Common myeloid progenitor, CD34-positive (primary cell): Measurements from ENCODE around the gene SYNRG.

ENCODE experiments used
- CTCF ChIA-PET: fragments of 350-600 bp; sonication (Branson Sonifier 250); formaldehyde crosslinking; loops from one replicate; lab custom pipeline; 2021; ENCODE audit warnings: antibody characterized with exemption; lab: Charles Lee
- POLR2A ChIA-PET: fragments of 350-600 bp; sonication (Branson Sonifier 250); formaldehyde crosslinking; loops from one replicate; lab custom pipeline; 2021; ENCODE audit warnings: antibody characterized with exemption; lab: Charles Lee
- DNase-seq, 3 donors: peaks; one replicate each; pipeline versions ENCODE4 v3.0.0 to v3.0.0-alpha.2; 2013
- H3K27ac ChIP-seq, 2 experiments: 1 replicate in 1 of 2; 2 replicates in 1 of 2; pipeline ENCODE4 v1.7.0; 2013; ENCODE audit warnings: inconsistent platforms in 2 of 2, low read length in 2 of 2, mild to moderate bottlenecking in 2 of 2, low read depth in 1 of 2, moderate library complexity in 1 of 2; ENCODE audit not compliant: severe bottlenecking in 2 of 2, insufficient read depth in 1 of 2, poor library complexity in 1 of 2
- H3K27me3 ChIP-seq, 5 experiments: replicated peaks in 2 of 5; 1 replicate in 3 of 5; 2 replicates in 2 of 5; pipeline versions ENCODE4 v1.6.1 to v1.7.0; 2013; ENCODE audit warnings: low read length in 4 of 5, mild to moderate bottlenecking in 2 of 5, moderate library complexity in 2 of 5, inconsistent platforms in 1 of 5; ENCODE audit not compliant: insufficient read depth in 5 of 5, control insufficient read depth in 4 of 5
- H3K36me3 ChIP-seq, 4 experiments: 1 replicate in 2 of 4; 2 replicates in 2 of 4; pipeline versions ENCODE4 v1.6.1 to v1.7.0; 2013; ENCODE audit warnings: low read length in 3 of 4, control low read depth in 1 of 4, mild to moderate bottlenecking in 1 of 4; ENCODE audit not compliant: control insufficient read depth in 4 of 4, insufficient read depth in 4 of 4
- H3K4me1 ChIP-seq, 4 experiments: 1 replicate in 3 of 4; 2 replicates in 1 of 4; pipeline versions ENCODE4 v1.6.1 to v1.7.1; 2013; ENCODE audit warnings: low read length in 3 of 4, mild to moderate bottlenecking in 3 of 4, control low read depth in 1 of 4, inconsistent platforms in 1 of 4, moderate library complexity in 1 of 4; ENCODE audit not compliant: control insufficient read depth in 4 of 4, insufficient read depth in 4 of 4; ENCODE audit errors: control extremely low read depth in 1 of 4
- H3K4me3 ChIP-seq, 7 experiments: 1 replicate in 4 of 7; 2 replicates in 3 of 7; pipeline versions ENCODE4 v1.5.1 to v1.7.0; 2013; ENCODE audit warnings: mild to moderate bottlenecking in 7 of 7, low read length in 6 of 7, moderate library complexity in 6 of 7, inconsistent platforms in 2 of 7, low read depth in 2 of 7, control low read depth in 1 of 7; ENCODE audit not compliant: insufficient read depth in 4 of 7, control insufficient read depth in 1 of 7; ENCODE audit errors: extremely low read depth in 1 of 7
- H3K9me3 ChIP-seq, 5 experiments: 1 replicate in 4 of 5; 2 replicates in 1 of 5; pipeline versions ENCODE4 v1.6.1 to v1.7.1; 2013; ENCODE audit warnings: low read length in 4 of 5, mild to moderate bottlenecking in 2 of 5, inconsistent platforms in 1 of 5, low read depth in 1 of 5, moderate library complexity in 1 of 5; ENCODE audit not compliant: control insufficient read depth in 4 of 5, insufficient read depth in 2 of 5; ENCODE audit errors: control extremely low read depth in 1 of 5
- WGBS: methylation state at CpG from one replicate; pipeline ENCODE4 v1.1.5; 2013; ENCODE audit not compliant: insufficient coverage; 5-methylcytosine and 5-hydroxymethylcytosine counted together

SYNRG gene

DNA sequence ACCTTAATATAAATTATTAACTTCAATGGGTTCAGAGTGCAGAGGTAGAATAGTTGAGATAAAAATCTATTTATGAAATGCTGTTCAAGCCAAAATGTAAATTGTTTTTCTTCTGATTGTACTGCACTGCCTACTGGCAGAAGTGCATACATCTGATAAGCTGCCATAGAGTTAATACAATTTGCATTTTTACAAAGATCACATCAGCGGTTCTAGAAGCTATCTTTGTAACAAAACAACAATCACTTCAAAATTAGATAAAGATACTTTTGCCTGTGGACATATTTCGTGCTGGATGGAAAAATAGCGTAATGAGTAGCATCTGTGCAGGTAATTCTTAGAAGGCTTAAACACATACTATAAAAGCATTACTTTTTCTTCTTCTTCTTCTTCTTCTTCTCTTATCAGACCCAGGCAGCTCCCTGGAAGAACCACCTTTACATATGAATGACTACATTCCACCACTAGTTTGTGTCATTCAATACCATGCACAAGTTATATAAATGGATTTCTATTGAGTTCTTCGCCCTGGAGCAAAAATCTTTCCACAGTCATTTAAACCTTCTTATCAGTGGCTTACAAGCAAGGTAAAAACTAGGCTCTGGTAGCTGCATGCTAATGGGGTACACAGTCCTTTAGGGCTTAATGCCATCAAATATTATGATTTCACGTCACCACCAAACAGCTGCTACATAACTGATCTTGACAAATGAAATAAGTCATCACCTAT lies 47.0 kb downstream of the SYNRG start:
- Histone ChIP-seq H3K27ac (no peak overlapping the region), H3K4me3 (no peak overlapping the region)
- no CpG with 5 or more reads among the region's 5 CpGs for WGBS

GRCh38 chr17:37558299-37558698 lies 50.9 kb downstream of the SYNRG start:
- CTCF ChIA-PET, result no interaction called here
- H3K36me3 ChIP-seq, result peaks cover 11 to 53% (median 29%) of the 10 kb centered on the region in 4 experiments
- no peaks in the 10 kb centered on the region for H3K9me3 ChIP-seq
- no peak for DNase-seq
- H3K27me3 ChIP-seq, result no peaks in the 10 kb centered on the region
- H3K27ac ChIP-seq, result no peak overlapping the region
- WGBS, result no CpG with 5 or more reads among the region's 2 CpGs
- H3K4me3 ChIP-seq, result no peak overlapping the region
- POLR2A ChIA-PET, result no interaction called here
- peaks cover 0 to 7% (median 6%) of the 10 kb centered on the region in 4 experiments for H3K4me1 ChIP-seq

More for the DNA sequence above, 47.0 kb downstream of the SYNRG start:
- ChIA-PET CTCF (no interaction called here), POLR2A (no interaction called here)
- no peaks in the 10 kb centered on the region for H3K4me1 ChIP-seq
- H3K9me3 ChIP-seq, result no peaks in the 10 kb centered on the region
- H3K36me3 ChIP-seq, result peaks cover 19 to 66% (median 40%) of the 10 kb centered on the region in 4 experiments
- no peak for DNase-seq
- no peaks in the 10 kb centered on the region for H3K27me3 ChIP-seq

DNA sequence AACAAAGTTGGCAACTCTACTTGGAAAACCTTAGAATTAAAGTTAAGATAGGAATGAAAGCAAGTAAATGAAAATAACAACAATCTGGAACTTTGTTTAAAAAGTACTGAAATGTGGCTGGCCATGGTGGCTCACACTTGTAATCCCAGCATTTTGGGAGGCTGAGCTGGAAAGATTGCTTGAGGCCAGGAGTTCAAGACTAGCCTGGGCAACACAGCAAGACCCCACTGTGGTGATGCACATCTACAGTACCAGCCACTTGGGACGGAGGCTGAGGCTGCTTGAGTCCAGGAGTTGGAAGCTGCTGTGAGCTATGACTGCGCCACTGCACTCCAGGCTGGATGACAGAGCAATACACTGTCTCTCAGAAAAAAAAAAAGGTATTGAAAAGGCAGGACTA lies 51.7 kb downstream of the SYNRG start:
- Histone ChIP-seq H3K36me3 (peaks cover 15 to 61% (median 34%) of the 10 kb centered on the region in 4 experiments), H3K27ac (no peak overlapping the region), H3K9me3 (no peaks in the 10 kb centered on the region), H3K27me3 (no peaks in the 10 kb centered on the region), H3K4me1 (peaks cover 0 to 11% (median 7%) of the 10 kb centered on the region in 4 experiments), H3K4me3 (no peak overlapping the region)
- no peak for DNase-seq
- WGBS, result 95% methylated on average over 2 of the region's 2 CpGs
- CTCF ChIA-PET, result no interaction called here
- POLR2A ChIA-PET, result no interaction called here

DNA sequence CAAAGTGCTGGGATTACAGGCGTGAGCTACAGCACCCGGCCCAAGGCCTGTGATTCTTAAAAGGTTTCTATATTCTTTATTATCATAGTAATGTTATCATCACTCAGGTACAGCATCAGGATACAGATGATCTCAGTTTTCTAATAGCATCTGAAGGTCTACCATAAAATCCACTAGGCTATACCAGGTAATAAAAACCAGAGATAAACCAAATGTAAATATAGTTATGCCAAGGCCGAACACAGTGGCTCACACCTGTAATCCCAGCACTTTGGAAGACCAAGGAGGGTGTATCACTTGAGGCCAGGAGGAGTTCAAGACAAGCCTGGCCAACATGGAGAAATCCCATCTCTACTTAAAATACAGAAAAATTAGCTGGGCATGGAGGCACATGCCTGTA lies 53.8 kb downstream of the SYNRG start:
- H3K27ac ChIP-seq, result no peak overlapping the region
- H3K4me3 ChIP-seq, result no peak overlapping the region
- no peaks in the 10 kb centered on the region for H3K9me3 ChIP-seq
- H3K27me3 ChIP-seq, result no peaks in the 10 kb centered on the region
- WGBS, result no CpG with 5 or more reads among the region's 3 CpGs
- no peak for DNase-seq
- ChIA-PET POLR2A (interaction anchor here (0.6 kb wide), 1 partner anchor 10 kb away, joined by 5 read pairs; no protein-coding TSS in a partner anchor), CTCF (interaction anchor here (0.6 to 0.9 kb wide), 2 partner anchors 10 to 28 kb away, joined by 3 read pairs; no protein-coding TSS in a partner anchor)
- peaks cover 0 to 11% (median 7%) of the 10 kb centered on the region in 4 experiments for H3K4me1 ChIP-seq
- H3K36me3 ChIP-seq, result peaks cover 16 to 57% (median 33%) of the 10 kb centered on the region in 4 experiments

- Histone ChIP-seq H3K9me3 (no peaks in the 10 kb centered on the region), H3K4me1 (peaks cover 0 to 11% (median 7%) of the 10 kb centered on the region in 4 experiments), H3K27me3 (no peaks in the 10 kb centered on the region), H3K27ac (peak overlapping the region in 1 of 2 experiments; percentile 18), H3K4me3 (peak overlapping the region in 1 of 7 experiments; percentile 5), H3K36me3 (peaks cover 9 to 46% (median 23%) of the 10 kb centered on the region in 4 experiments)
- WGBS, result 20% methylated on average over 6 of the region's 6 CpGs
- DNase-seq, result peak; percentile 16 to 76 (median 68)
- ChIA-PET CTCF (no interaction called here), POLR2A (no interaction called here)
Observed at GRCh38 chr17:37553401-37553966, 55.7 kb downstream of the SYNRG start.

DNA sequence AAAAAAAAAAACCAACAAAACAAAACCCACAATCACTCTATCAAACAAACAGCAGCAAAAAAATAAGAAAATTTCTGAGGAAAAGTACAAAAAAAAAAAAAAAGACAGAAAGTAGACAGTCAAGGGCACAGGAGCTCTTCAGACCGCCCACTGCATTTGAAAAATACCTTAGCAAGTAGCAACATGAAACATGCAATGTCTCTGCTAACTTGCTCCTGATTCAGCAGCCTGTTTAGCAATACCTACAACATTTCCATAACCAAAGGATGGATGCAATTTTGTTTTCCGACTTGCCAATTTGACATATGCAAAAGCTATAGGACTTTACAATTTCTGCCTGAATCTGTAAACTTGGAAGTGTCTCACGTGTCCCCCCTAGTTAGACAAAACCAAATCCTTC lies 57.4 kb downstream of the SYNRG start:
- no peak for DNase-seq
- no peak overlapping the region for H3K4me3 ChIP-seq
- H3K36me3 ChIP-seq, result peaks cover 9 to 41% (median 14%) of the 10 kb centered on the region in 4 experiments
- ChIA-PET POLR2A (no interaction called here), CTCF (no interaction called here)
- no peak overlapping the region for H3K27ac ChIP-seq
- no peaks in the 10 kb centered on the region for H3K27me3 ChIP-seq
- 100% methylated on average over 2 of the region's 3 CpGs for WGBS
- H3K4me1 ChIP-seq, result peaks cover 0 to 11% (median 7%) of the 10 kb centered on the region in 4 experiments
- H3K9me3 ChIP-seq, result no peaks in the 10 kb centered on the region

DNA sequence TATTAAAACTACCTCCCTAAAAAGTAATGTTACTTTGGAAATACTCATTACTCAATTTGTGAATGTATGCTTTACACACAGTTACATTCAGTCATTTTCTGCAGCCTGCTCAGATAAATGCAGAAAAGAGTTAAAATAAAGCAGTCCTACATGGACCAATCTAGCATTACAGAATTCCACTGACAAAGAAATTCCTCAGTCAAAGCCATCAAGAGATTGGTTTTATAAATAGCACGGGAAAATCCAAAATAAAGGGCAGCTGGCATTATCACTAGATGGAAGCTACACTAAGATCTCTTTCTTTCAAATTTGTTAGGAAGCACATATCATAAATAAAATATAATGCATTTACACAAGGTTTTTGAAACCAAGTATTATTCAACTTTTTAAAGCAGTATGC lies 61.2 kb downstream of the SYNRG start:
- H3K4me1 ChIP-seq, result peaks cover 0 to under 1% (median 0%) of the 10 kb centered on the region in 4 experiments
- H3K27ac ChIP-seq, result no peak overlapping the region
- H3K4me3 ChIP-seq, result no peak overlapping the region
- WGBS, result no CpG with 5 or more reads among the region's 1 CpG
- H3K36me3 ChIP-seq, result peaks cover 10 to 40% (median 16%) of the 10 kb centered on the region in 4 experiments
- ChIA-PET CTCF (no interaction called here), POLR2A (no interaction called here)
- no peaks in the 10 kb centered on the region for H3K9me3 ChIP-seq
- no peaks in the 10 kb centered on the region for H3K27me3 ChIP-seq
- no peak for DNase-seq
